ENCODE results near the gene GAS6.

- TF ChIP-seq CTCF (IDR thresholded peaks at IDR 0.05; ENCODE audit: low read length) (no peak), EZH2 (optimal IDR thresholded peaks at IDR 0.05; ENCODE audit: low read depth, low read length) (no peak)
Observed at GRCh38 chr13:113874579-113875428, 10.9 kb upstream of the GAS6 start.
